OCI-LY1 (cell line): ENCODE results near the gene ERGIC2.

ENCODE experiments used
- EZH2 ChIP-seq: fragments of 200-600 bp; sonication (generic), shearing (Covaris generic); IDR thresholded peaks from 2 replicates; pipeline ENCODE4 v1.8.0; 2017; ENCODE audit warnings: borderline replicate concordance, mixed run types, mild to moderate bottlenecking, antibody characterized with exemption, low read length, moderate library complexity, mixed read lengths
- TF ChIP-seq, protein P1 (sequence below): fragments of 200-600 bp; sonication (generic), shearing (Covaris generic); IDR thresholded peaks from 2 replicates; pipeline ENCODE4 v1.5.1; 2017; ENCODE audit warnings: mild to moderate bottlenecking, antibody characterized with exemption, low read length, moderate library complexity, mixed read lengths

DNA sequence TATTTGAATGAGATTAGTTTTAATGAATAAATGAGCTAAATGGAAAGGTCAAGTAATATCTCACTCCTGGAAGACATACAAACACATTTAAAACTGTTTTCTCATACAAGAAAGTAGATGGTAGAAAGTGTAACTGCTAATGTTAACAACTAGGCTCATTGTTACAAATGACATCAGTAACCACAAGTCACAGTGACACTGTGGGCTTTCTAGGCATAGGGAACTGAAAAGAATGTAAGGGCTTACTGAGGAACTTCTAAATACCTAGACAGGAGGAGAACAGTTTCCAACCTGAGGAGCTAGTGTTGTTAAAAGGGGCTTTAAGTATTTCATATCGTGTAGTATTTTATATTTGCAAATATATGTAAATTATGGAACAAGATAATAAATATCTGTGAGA is 17.5 kb upstream of the ERGIC2 start:
- TF ChIP-seq, protein P1, sequence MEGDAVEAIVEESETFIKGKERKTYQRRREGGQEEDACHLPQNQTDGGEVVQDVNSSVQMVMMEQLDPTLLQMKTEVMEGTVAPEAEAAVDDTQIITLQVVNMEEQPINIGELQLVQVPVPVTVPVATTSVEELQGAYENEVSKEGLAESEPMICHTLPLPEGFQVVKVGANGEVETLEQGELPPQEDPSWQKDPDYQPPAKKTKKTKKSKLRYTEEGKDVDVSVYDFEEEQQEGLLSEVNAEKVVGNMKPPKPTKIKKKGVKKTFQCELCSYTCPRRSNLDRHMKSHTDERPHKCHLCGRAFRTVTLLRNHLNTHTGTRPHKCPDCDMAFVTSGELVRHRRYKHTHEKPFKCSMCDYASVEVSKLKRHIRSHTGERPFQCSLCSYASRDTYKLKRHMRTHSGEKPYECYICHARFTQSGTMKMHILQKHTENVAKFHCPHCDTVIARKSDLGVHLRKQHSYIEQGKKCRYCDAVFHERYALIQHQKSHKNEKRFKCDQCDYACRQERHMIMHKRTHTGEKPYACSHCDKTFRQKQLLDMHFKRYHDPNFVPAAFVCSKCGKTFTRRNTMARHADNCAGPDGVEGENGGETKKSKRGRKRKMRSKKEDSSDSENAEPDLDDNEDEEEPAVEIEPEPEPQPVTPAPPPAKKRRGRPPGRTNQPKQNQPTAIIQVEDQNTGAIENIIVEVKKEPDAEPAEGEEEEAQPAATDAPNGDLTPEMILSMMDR = no peak
- no peak for TF ChIP-seq EZH2
